Endothelial cell of umbilical vein (primary cell): ENCODE data around the gene SUFU. TPM values are rescaled to one million over a fixed set of nuclear protein-coding genes. Genes with fewer than 3 reads are reported as not detected.
A peak's percentile ranks its signal among the peaks of the same experiment; 100 is the strongest.

Experiments used
- BruUV-seq: library from RNA; stranded (reverse); fragments of 400-500 nt; replicated peaks from 2 replicates; lab custom pipeline; 2021; lab: Mats Ljungman, UMichigan
- CTCF ChIA-PET: fragments of 300-600, 350-600 bp; sonication (Branson Sonifier 250); formaldehyde crosslinking; loops from one replicate; lab custom pipeline; 2021; ENCODE audit warnings: antibody characterized with exemption, inconsistent platforms; lab: Charles Lee
- POLR2A ChIA-PET: fragments of 300-600, 350-600 bp; sonication (Branson Sonifier 250); formaldehyde crosslinking; loops from one replicate; lab custom pipeline; 2021; ENCODE audit warnings: antibody characterized with exemption, inconsistent platforms; lab: Charles Lee
- DNase-seq: peaks from one replicate; pipeline ENCODE4 v3.0.0-alpha.2; 2011; ENCODE audit warnings: low read depth, low spot score
- FAIRE-seq: peaks from 2 replicates; lab custom pipeline; 2011; peaks lifted over from hg19 to GRCh38; lab: Jason Lieb, UNC
- H2AFZ ChIP-seq: 2 replicates; pipeline ENCODE4 v1.6.0; 2012; ENCODE audit warnings: low read depth, low read length, control low read depth, inconsistent platforms
- H3K27ac ChIP-seq: 2 replicates; pipeline ENCODE4 v1.5.1; 2011; ENCODE audit warnings: low read depth, mild to moderate bottlenecking, control low read depth, low read length, moderate library complexity; ENCODE audit not compliant: insufficient read depth
- H3K27me3 ChIP-seq, 2 experiments: 2 replicates each; pipeline versions ENCODE4 v1.6.0 to v1.6.1; 2011; ENCODE audit warnings: low read length in 2 of 2, mixed read lengths in 1 of 2; ENCODE audit not compliant: control insufficient read depth in 2 of 2, insufficient read depth in 2 of 2
- H3K36me3 ChIP-seq, 2 experiments: 2 replicates in 1 of 2; 3 replicates in 1 of 2; pipeline ENCODE4 v1.5.1; 2011; ENCODE audit warnings: low read length in 2 of 2, mild to moderate bottlenecking in 1 of 2, moderate library complexity in 1 of 2; ENCODE audit not compliant: control insufficient read depth in 2 of 2, insufficient read depth in 2 of 2; ENCODE audit errors: extremely low read depth in 1 of 2
- H3K4me1 ChIP-seq: 3 replicates; pipeline ENCODE4 v1.5.1; 2011; ENCODE audit warnings: mild to moderate bottlenecking, low read length; ENCODE audit not compliant: control insufficient read depth, insufficient read depth; ENCODE audit errors: extremely low read depth
- H3K4me2 ChIP-seq: 2 replicates; pipeline ENCODE4 v1.6.1; 2011; ENCODE audit warnings: low read length, control low read depth, mixed read lengths; ENCODE audit not compliant: insufficient read depth
- H3K4me3 ChIP-seq, 3 experiments: fragments of 200-600 bp in 1 of 3; sonication (generic), shearing (Covaris generic) in 1 of 3; replicated peaks in 1 of 3; 2 replicates each; pipeline ENCODE4 v1.5.1; 2011 to 2016; ENCODE audit warnings: control low read depth in 3 of 3, low read length in 3 of 3, mild to moderate bottlenecking in 2 of 3, inconsistent platforms in 1 of 3, low read depth in 1 of 3, moderate library complexity in 1 of 3; ENCODE audit not compliant: insufficient read depth in 1 of 3
- H3K79me2 ChIP-seq: 2 replicates; pipeline ENCODE4 v1.6.0; 2012; ENCODE audit warnings: low read length, inconsistent platforms; ENCODE audit not compliant: control insufficient read depth, insufficient read depth
- H3K9ac ChIP-seq: replicated peaks from 2 replicates; pipeline ENCODE3; 2011; ENCODE audit warnings: low read length, control low read depth; ENCODE audit not compliant: insufficient read depth; ENCODE audit errors: extremely low read depth
- H3K9me1 ChIP-seq: replicated peaks from 3 replicates; pipeline ENCODE4 v1.6.0; 2011; ENCODE audit warnings: mild to moderate bottlenecking, low read length; ENCODE audit not compliant: control insufficient read depth, insufficient read depth; ENCODE audit errors: extremely low read depth
- H3K9me3 ChIP-seq: replicated peaks from 2 replicates; pipeline ENCODE4 v1.5.1; 2012; ENCODE audit warnings: low read length, inconsistent platforms; ENCODE audit not compliant: control insufficient read depth, insufficient read depth
- H4K20me1 ChIP-seq: replicated peaks from 2 replicates; pipeline ENCODE3; 2011; ENCODE audit warnings: mild to moderate bottlenecking, low read length; ENCODE audit not compliant: control insufficient read depth, insufficient read depth; ENCODE audit errors: extremely low read depth
- EZH2 ChIP-seq: IDR thresholded peaks from 2 replicates; pipeline ENCODE4 v1.6.1; 2012; ENCODE audit warnings: borderline replicate concordance, low read depth, mild to moderate bottlenecking, moderate library complexity, low read length, inconsistent platforms; ENCODE audit not compliant: severe bottlenecking
- FOS ChIP-seq: IDR thresholded peaks from 2 replicates; pipeline ENCODE4 v1.6.1; 2011; ENCODE audit warnings: mild to moderate bottlenecking, low read length, moderate library complexity, borderline replicate concordance; ENCODE audit not compliant: insufficient read depth
- GATA2 ChIP-seq: IDR thresholded peaks from 2 replicates; pipeline ENCODE4 v1.7.0; 2011; ENCODE audit warnings: low read depth, mild to moderate bottlenecking, moderate library complexity, mixed read lengths, low read length; ENCODE audit not compliant: insufficient read length, insufficient read depth
- JUN ChIP-seq: IDR thresholded peaks from 2 replicates; pipeline ENCODE4 v1.6.1; 2011; ENCODE audit warnings: borderline replicate concordance, low read depth; ENCODE audit not compliant: insufficient read length, insufficient read depth
- MYC ChIP-seq: IDR thresholded peaks from one replicate; pipeline ENCODE4 v1.6.1; 2011; ENCODE audit warnings: mild to moderate bottlenecking, low read depth, low read length
- POLR2A ChIP-seq: IDR thresholded peaks from 2 replicates; pipeline ENCODE4 v1.6.1; 2012; ENCODE audit warnings: low read depth, mild to moderate bottlenecking, control low read depth, low read length
- POLR2AphosphoS5 ChIP-seq: IDR thresholded peaks from 2 replicates; pipeline ENCODE4 v1.6.1; 2012; ENCODE audit warnings: low read depth, mild to moderate bottlenecking, control low read depth, low read length, moderate library complexity; ENCODE audit not compliant: insufficient read depth
- dilution Hi-C: fragments of 300-500 bp; cut with MboI; formaldehyde crosslinking; loops from one replicate; pipeline ENCODE4 v1.15.0; 2019; ENCODE audit warnings: low sequenced_read_pairs; ENCODE audit not compliant: extremely low pct_ligation_motif_present
- intact Hi-C: fragments of 100-400 bp; cut with micrococcal nuclease; formaldehyde crosslinking; loops from one replicate; pipeline ENCODE4 v1.10.0; 2022
- polyA plus RNA-seq, 4 experiments: library from polyadenylated mRNA; depleted of rRNA in 3 of 4; stranded (reverse) in 3 of 4; unstranded in 1 of 4; fragments of >200 nt; gene quantifications; 2 replicates each; pipeline versions ENCODE4 v1.2.1 to v1.2.3, GENCODE V29; 2011 to 2012; ENCODE audit warnings: missing spikeins in 1 of 4
- total RNA-seq: library from RNA; stranded (reverse); gene quantifications from 2 replicates; pipeline ENCODE4 v1.2.3, GENCODE V29; 2021
- TF ChIP-seq, protein P1 (sequence below), 2 donors: IDR thresholded peaks; 1 replicate in 1 of 2; 2 replicates in 1 of 2; pipeline ENCODE4 v1.5.1; 2011; ENCODE audit warnings: low read length in 2 of 2, mild to moderate bottlenecking in 2 of 2, moderate library complexity in 2 of 2, control low read depth in 1 of 2, inconsistent platforms in 1 of 2, low read depth in 1 of 2; ENCODE audit not compliant: insufficient read depth in 1 of 2; ENCODE audit errors: extremely low read depth in 1 of 2
- TF ChIP-seq, protein P2 (sequence below): IDR thresholded peaks from 2 replicates; pipeline ENCODE4 v1.6.1; 2011; ENCODE audit not compliant: insufficient read depth, insufficient read length

The SUFU gene
- total and polyA plus RNA-seq, 2 donors (not counting 3 experiments of a cell fraction or from before 2014, with no cell fraction given) = 10.1 to 16.3 TPM

DNA sequence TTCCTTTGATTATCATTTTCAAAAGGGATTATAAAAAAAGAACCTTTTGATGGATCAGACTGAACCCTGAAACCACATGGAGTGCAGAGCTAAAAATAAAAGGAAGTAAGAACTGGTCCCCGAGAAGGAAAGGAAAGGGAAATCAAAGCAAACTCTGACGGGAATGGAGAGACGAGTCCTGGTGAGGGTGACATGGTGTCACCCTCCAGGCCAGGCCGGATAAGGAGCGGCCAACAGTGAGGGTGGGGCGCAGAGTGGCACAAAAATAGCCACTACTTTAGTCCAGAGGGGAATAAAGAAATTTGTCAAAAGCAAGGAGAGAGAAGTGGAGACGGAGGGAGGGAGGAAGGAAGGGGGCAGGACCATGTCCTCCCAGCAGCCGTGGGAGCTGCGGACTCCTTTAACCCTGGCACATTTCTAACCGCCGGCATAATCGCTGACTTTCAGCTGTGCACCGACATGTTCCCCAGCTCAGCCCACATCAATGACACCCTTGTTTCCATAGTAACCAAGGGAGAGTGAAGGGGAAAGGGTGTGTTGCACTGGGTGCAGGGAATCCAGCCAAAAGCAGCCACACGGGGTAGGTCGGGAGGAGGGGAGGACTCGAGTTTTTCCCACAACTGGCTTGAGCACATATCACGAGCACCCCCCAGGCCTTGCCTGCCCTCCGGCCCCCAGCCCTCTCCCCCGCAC, 170.2 kb downstream of the SUFU start:
- H3K9me1 ChIP-seq = no peaks in the 10 kb centered on the region
- peak; percentile 41 for DNase-seq
- dilution Hi-C loops = no loop called here
- H3K4me1 ChIP-seq = peaks cover 5% of the 10 kb centered on the region
- POLR2A ChIA-PET = no interaction called here
- H3K36me3 ChIP-seq = no peaks in the 10 kb centered on the region
- H3K79me2 ChIP-seq = no peaks in the 10 kb centered on the region
- CTCF ChIA-PET = interaction anchor here (1.0 to 8.1 kb wide), 4 partner anchors 10 to 170 kb away, joined by 3 to 75 read pairs (median 4); partner anchors contain the start of genes ARL3 and SUFU
- peak overlapping the region; percentile 1 for H3K4me2 ChIP-seq
- BruUV-seq = no TSS peak
- peak; percentile 59 for FAIRE-seq
- TF ChIP-seq POLR2AphosphoS5 (no peak), JUN (no peak), POLR2A (no peak), EZH2 (no peak), MYC (no peak), FOS (no peak), GATA2 (no peak)
- TF ChIP-seq, protein P1, sequence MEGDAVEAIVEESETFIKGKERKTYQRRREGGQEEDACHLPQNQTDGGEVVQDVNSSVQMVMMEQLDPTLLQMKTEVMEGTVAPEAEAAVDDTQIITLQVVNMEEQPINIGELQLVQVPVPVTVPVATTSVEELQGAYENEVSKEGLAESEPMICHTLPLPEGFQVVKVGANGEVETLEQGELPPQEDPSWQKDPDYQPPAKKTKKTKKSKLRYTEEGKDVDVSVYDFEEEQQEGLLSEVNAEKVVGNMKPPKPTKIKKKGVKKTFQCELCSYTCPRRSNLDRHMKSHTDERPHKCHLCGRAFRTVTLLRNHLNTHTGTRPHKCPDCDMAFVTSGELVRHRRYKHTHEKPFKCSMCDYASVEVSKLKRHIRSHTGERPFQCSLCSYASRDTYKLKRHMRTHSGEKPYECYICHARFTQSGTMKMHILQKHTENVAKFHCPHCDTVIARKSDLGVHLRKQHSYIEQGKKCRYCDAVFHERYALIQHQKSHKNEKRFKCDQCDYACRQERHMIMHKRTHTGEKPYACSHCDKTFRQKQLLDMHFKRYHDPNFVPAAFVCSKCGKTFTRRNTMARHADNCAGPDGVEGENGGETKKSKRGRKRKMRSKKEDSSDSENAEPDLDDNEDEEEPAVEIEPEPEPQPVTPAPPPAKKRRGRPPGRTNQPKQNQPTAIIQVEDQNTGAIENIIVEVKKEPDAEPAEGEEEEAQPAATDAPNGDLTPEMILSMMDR (IDR thresholded peaks at IDR 0.05; ENCODE audit: extremely low read depth in 1 of 2, insufficient read depth in 1 of 2, low read depth in 1 of 2, low read length in 2 of 2) = no peak
- TF ChIP-seq, protein P2, sequence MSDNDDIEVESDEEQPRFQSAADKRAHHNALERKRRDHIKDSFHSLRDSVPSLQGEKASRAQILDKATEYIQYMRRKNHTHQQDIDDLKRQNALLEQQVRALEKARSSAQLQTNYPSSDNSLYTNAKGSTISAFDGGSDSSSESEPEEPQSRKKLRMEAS = no peak
- H3K9me3 ChIP-seq = no peaks in the 10 kb centered on the region
- H3K9ac ChIP-seq = no peak overlapping the region
- peak overlapping the region; percentile 82 for H2AFZ ChIP-seq
- peak overlapping the region in 1 of 3 experiments; percentile 9 for H3K4me3 ChIP-seq
- intact Hi-C loops = no loop called here
- no peaks in the 10 kb centered on the region for H4K20me1 ChIP-seq
- H3K27ac ChIP-seq = no peak overlapping the region
- H3K27me3 ChIP-seq = no peaks in the 10 kb centered on the region
